Astrocyte (in vitro differentiated cells and primary cell): ENCODE measurements around the gene ICAM1. TPM values are rescaled to one million over a fixed set of nuclear protein-coding genes. Genes with fewer than 3 reads are reported as not detected.

Experiments
- DNase-seq: peaks from one replicate; pipeline ENCODE4 v3.0.0-alpha.2; 2010; ENCODE audit warnings: low read depth
- FAIRE-seq: peaks from 2 replicates; lab custom pipeline; 2011; peaks lifted over from hg19 to GRCh38; lab: Jason Lieb, UNC
- H2AFZ ChIP-seq: 2 replicates; pipeline ENCODE4 v1.6.0; 2012; ENCODE audit warnings: low read depth, low read length, inconsistent platforms
- H3K27ac ChIP-seq: 2 replicates; pipeline ENCODE4 v1.5.1; 2011; ENCODE audit warnings: low read depth, low read length, inconsistent platforms
- H3K27me3 ChIP-seq: 2 replicates; pipeline ENCODE4 v1.6.0; 2011; ENCODE audit warnings: low read length, inconsistent platforms; ENCODE audit not compliant: insufficient read depth
- H3K36me3 ChIP-seq: 2 replicates; pipeline ENCODE4 v1.5.1; 2011; ENCODE audit warnings: low read length, inconsistent platforms; ENCODE audit not compliant: insufficient read depth
- H3K4me1 ChIP-seq: 2 replicates; pipeline ENCODE4 v1.5.1; 2011; ENCODE audit warnings: low read length, inconsistent platforms; ENCODE audit not compliant: insufficient read depth
- H3K4me2 ChIP-seq: 2 replicates; pipeline ENCODE4 v1.6.0; 2012; ENCODE audit warnings: low read length, inconsistent platforms
- H3K4me3 ChIP-seq: 2 replicates; pipeline ENCODE4 v1.5.1; 2011; ENCODE audit warnings: low read depth, mild to moderate bottlenecking, low read length, inconsistent platforms; ENCODE audit not compliant: insufficient read depth
- H3K79me2 ChIP-seq: 2 replicates; pipeline ENCODE4 v1.6.0; 2012; ENCODE audit warnings: mild to moderate bottlenecking, low read length, inconsistent platforms; ENCODE audit not compliant: insufficient read depth
- H3K9ac ChIP-seq: 2 replicates; pipeline ENCODE4 v1.6.0; 2012; ENCODE audit warnings: mild to moderate bottlenecking, low read length, inconsistent platforms
- H3K9me3 ChIP-seq: 2 replicates; pipeline ENCODE4 v1.5.1; 2012; ENCODE audit warnings: low read depth, mild to moderate bottlenecking, low read length, inconsistent platforms; ENCODE audit not compliant: insufficient read depth
- H4K20me1 ChIP-seq: 2 replicates; pipeline ENCODE4 v1.6.0; 2012; ENCODE audit warnings: low read length, inconsistent platforms; ENCODE audit not compliant: insufficient read depth
- H3K27ac Mint-ChIP-seq: one replicate; pipeline ENCODE4 v1.8.0; 2021; ENCODE audit warnings: mild to moderate bottlenecking, mixed read lengths; ENCODE audit not compliant: unreplicated experiment
- H3K27me3 Mint-ChIP-seq: one replicate; pipeline ENCODE4 v1.8.0; 2021; ENCODE audit warnings: low read depth, mixed read lengths; ENCODE audit not compliant: unreplicated experiment
- H3K36me3 Mint-ChIP-seq: one replicate; pipeline ENCODE4 v1.8.0; 2021; ENCODE audit warnings: low read depth, mixed read lengths; ENCODE audit not compliant: unreplicated experiment
- H3K4me1 Mint-ChIP-seq: one replicate; pipeline ENCODE4 v1.8.0; 2021; ENCODE audit warnings: low read depth, mixed read lengths; ENCODE audit not compliant: unreplicated experiment
- H3K4me3 Mint-ChIP-seq: one replicate; pipeline ENCODE4 v1.8.0; 2021; ENCODE audit warnings: mild to moderate bottlenecking, moderate library complexity, mixed read lengths; ENCODE audit not compliant: unreplicated experiment
- H3K9me3 Mint-ChIP-seq: one replicate; pipeline ENCODE4 v1.8.0; 2021; ENCODE audit warnings: mild to moderate bottlenecking, mixed read lengths; ENCODE audit not compliant: unreplicated experiment
- EZH2 ChIP-seq: IDR thresholded peaks from 2 replicates; pipeline ENCODE4 v1.6.1; 2012; ENCODE audit warnings: mild to moderate bottlenecking, low read length, inconsistent platforms; ENCODE audit not compliant: insufficient read depth
- total RNA-seq: library from RNA; stranded (reverse); gene quantifications from 2 replicates; pipeline ENCODE4 v1.2.1, GENCODE V29; 2021
- TF ChIP-seq, protein P1 (sequence below): IDR thresholded peaks from 2 replicates; pipeline ENCODE4 v1.5.1; 2011; ENCODE audit warnings: low read depth, mild to moderate bottlenecking, inconsistent platforms, low read length, moderate library complexity; ENCODE audit not compliant: insufficient read depth

ICAM1 gene
- total RNA-seq, 1 donor from 2014 or later, result 11.0 TPM

DNA sequence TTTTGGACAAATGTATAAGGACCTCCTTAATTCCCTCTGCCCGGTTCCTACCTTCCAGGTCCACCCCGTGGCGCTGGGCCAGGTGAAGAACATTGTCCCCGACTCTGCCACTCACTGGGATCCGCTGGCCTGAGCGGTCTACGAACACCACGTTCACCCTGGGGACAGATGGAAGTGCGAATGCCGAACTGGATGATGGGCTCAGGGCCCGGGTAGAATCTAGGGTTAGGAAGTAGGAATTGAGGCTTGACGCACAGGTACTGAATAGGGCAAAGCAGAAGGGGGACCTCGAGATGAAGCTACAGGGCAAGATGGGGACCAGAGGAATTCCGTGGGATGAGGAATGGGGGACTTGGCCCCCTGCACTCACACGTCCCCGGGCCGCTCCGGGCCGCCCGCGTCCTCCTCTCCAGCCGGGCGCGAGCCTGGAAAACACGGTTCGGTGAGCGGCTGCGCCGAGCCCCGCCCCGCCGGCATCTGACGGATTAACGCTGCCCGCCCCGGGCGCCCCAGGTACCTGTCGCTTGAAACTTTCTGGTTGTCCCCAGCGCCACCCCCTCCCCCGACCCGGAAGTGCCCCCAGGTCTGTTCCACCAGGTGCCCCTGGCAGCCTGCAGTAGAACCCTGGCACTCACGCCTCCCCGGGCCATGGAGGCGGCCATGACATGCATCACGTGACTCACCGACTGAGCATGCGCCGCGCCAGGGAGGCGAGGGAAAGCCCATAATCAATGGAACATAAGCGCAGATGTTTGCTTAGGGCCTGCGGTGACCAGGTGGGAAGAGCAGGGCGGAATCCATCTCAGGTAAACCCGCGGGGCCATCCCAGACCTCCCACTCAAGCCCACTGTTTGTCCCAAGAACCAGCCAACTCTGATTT, 44.7 kb downstream of the ICAM1 start, which contains the start of gene FDX2:
Gene FDX2 (minus strand): TSS at position 681 of the 880 bp plus-strand sequence. CDS start 19 bp downstream, at position 662.
- peak within 1 kb of the TSS; percentile 68 for H2AFZ ChIP-seq
- no peak for TF ChIP-seq EZH2
- TF ChIP-seq, protein P1, sequence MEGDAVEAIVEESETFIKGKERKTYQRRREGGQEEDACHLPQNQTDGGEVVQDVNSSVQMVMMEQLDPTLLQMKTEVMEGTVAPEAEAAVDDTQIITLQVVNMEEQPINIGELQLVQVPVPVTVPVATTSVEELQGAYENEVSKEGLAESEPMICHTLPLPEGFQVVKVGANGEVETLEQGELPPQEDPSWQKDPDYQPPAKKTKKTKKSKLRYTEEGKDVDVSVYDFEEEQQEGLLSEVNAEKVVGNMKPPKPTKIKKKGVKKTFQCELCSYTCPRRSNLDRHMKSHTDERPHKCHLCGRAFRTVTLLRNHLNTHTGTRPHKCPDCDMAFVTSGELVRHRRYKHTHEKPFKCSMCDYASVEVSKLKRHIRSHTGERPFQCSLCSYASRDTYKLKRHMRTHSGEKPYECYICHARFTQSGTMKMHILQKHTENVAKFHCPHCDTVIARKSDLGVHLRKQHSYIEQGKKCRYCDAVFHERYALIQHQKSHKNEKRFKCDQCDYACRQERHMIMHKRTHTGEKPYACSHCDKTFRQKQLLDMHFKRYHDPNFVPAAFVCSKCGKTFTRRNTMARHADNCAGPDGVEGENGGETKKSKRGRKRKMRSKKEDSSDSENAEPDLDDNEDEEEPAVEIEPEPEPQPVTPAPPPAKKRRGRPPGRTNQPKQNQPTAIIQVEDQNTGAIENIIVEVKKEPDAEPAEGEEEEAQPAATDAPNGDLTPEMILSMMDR, result no peak
- H3K9me3 Mint-ChIP-seq, result no peaks in the 10 kb centered on the region

DNA sequence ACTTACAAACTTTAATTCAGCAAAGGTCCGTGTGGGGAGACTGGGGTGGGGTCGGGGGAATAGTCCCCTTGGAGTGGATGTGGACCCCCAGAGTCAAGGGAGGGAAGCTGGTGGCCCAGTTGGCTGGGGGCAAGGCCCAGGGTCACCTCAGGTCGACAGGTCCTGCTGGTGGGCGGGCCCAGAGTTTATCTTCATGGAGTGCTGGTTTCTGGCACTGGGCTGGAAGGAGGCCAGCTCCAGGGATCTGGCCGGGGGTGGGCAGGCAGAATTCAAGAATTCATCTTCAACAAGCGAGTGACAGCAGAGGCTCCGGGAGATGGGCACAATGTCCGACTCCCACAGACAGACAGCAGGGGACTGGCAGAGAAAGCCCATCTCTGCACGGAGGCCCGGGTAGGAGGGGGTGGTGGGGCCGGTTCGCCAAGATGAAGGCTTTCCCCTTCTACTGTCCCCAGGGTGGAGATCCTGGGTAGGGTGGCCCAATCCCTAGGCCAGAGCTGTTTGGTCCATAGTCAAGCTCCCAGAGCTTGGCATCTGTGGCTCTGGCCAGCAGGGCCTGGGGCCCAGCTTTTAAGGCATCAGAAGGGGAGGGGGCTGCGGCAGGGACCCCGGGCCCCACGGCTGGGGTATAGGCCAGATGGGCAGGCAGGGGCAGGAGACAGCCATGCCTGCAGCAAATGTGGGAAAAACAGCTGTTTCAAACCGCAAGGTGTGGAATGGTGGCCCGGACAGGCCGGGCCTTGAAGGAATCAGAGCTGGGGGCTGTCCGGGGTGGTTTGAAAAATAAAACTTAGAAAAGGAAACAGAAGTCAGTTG, 45.5 kb downstream of the ICAM1 start:
- Histone ChIP-seq H3K27ac (no peak overlapping the region), H3K79me2 (peaks cover 6% of the 10 kb centered on the region), H3K4me3 (no peak overlapping the region), H3K27me3 (no peaks in the 10 kb centered on the region), H3K9ac (peak overlapping the region; percentile 80), H2AFZ (no peak overlapping the region), H3K4me2 (peak overlapping the region; percentile 85), H4K20me1 (no peaks in the 10 kb centered on the region), H3K9me3 (no peaks in the 10 kb centered on the region), H3K4me1 (no peaks in the 10 kb centered on the region), H3K36me3 (peaks cover 6% of the 10 kb centered on the region)
- H3K36me3 Mint-ChIP-seq, result peaks cover 5% of the 10 kb centered on the region
- TF ChIP-seq, protein P1, result no peak
- TF ChIP-seq EZH2, result no peak
- no peak overlapping the region for H3K27ac Mint-ChIP-seq
- H3K4me3 Mint-ChIP-seq, result peak overlapping the region; percentile 94
- DNase-seq (no peak), FAIRE-seq (no peak)
- H3K27me3 Mint-ChIP-seq, result no peaks in the 10 kb centered on the region
- peaks cover 6% of the 10 kb centered on the region for H3K4me1 Mint-ChIP-seq
- no peaks in the 10 kb centered on the region for H3K9me3 Mint-ChIP-seq

More for the DNA sequence above, 44.7 kb downstream of the ICAM1 start, which contains the start of gene FDX2:
- Mint-ChIP-seq H3K4me1 (peaks cover 6% of the 10 kb centered on the region), H3K27me3 (no peaks in the 10 kb centered on the region), H3K4me3 (peak within 1 kb of the TSS; percentile 94), H3K27ac (peak within 1 kb of the TSS; percentile 96), H3K36me3 (peaks cover 7% of the 10 kb centered on the region)
- H3K9me3 ChIP-seq, result no peaks in the 10 kb centered on the region
- H3K9ac ChIP-seq, result peak within 1 kb of the TSS; percentile 80
- no peak for FAIRE-seq
- H3K4me3 ChIP-seq, result peak within 1 kb of the TSS; percentile 77
- no peak within 1 kb of the TSS for H3K27ac ChIP-seq
- H3K4me2 ChIP-seq, result peak within 1 kb of the TSS; percentile 85
- peak; percentile 43 for DNase-seq
- H3K79me2 ChIP-seq, result peaks cover 6% of the 10 kb centered on the region
- no peaks in the 10 kb centered on the region for H3K4me1 ChIP-seq
- H3K36me3 ChIP-seq, result peaks cover 6% of the 10 kb centered on the region
- no peaks in the 10 kb centered on the region for H4K20me1 ChIP-seq
- H3K27me3 ChIP-seq, result no peaks in the 10 kb centered on the region
